Fibroblast of lung (primary cell): Measurements from ENCODE around the gene ATP10A.

ENCODE experiments used
- CTCF ChIP-seq, 2 donors: IDR thresholded peaks in 1 of 2; conservative IDR thresholded peaks in 1 of 2; 1 replicate in 1 of 2; 2 replicates in 1 of 2; pipeline ENCODE4 v1.5.1; 2011 to 2012; ENCODE audit warnings: low read length in 2 of 2, control low read depth in 1 of 2, inconsistent platforms in 1 of 2, low read depth in 1 of 2, mild to moderate bottlenecking in 1 of 2
- EZH2 ChIP-seq: IDR thresholded peaks from 2 replicates; pipeline ENCODE4 v1.5.1; 2012; ENCODE audit warnings: low read length, control low read depth, mild to moderate bottlenecking; ENCODE audit errors: missing control alignments

- TF ChIP-seq CTCF (conservative IDR thresholded peaks at IDR 0.05 in 1 of 2, IDR thresholded peaks at IDR 0.05 in 1 of 2; ENCODE audit: low read depth in 1 of 2, low read length in 2 of 2), result no peak
- TF ChIP-seq EZH2, result no peak
Measured at GRCh38 chr15:25862472-25863110, 536 bp downstream of the ATP10A start.
